Thyroid gland (tissue), 4 donors: Measurements from ENCODE around the gene GALNT14. TPM values are rescaled to one million over a fixed set of nuclear protein-coding genes. Genes with fewer than 3 reads are reported as not detected.
"Not testable (repeated sequence)": the region's sequence is repeated elsewhere in the genome, so short reads cannot be mapped to it uniquely, and the experiment has no call there.

Source experiments
- DNase-seq, 2 donors: peaks; one replicate each; pipeline ENCODE4 v3.0.0-alpha.2; 2019
- H3K27ac ChIP-seq, 3 donors: fragments of 200-600 bp; sonication (generic); 1 replicate in 2 of 3; 2 replicates in 1 of 3; pipeline ENCODE4 v1.5.1; 2016 to 2019; ENCODE audit warnings: mild to moderate bottlenecking in 1 of 3, moderate library complexity in 1 of 3
- H3K27me3 ChIP-seq: fragments of 200-600 bp; sonication (generic); one replicate; pipeline ENCODE4 v1.5.1; 2019
- H3K36me3 ChIP-seq, 2 donors: fragments of 200-600 bp; sonication (generic); one replicate each; pipeline ENCODE4 v1.5.1; 2016 to 2019
- H3K4me1 ChIP-seq, 2 donors: fragments of 200-600 bp; sonication (generic); one replicate each; pipeline ENCODE4 v1.5.1; 2017 to 2019
- H3K4me3 ChIP-seq, 3 donors: fragments of 200-600 bp; sonication (generic); replicated peaks in 1 of 3; 1 replicate in 2 of 3; 2 replicates in 1 of 3; pipeline ENCODE4 v1.5.1; 2016; ENCODE audit warnings: mild to moderate bottlenecking in 1 of 3
- H3K9me3 ChIP-seq: fragments of 200-600 bp; sonication (generic); one replicate; pipeline ENCODE4 v1.5.1; 2017
- CTCF ChIP-seq, 6 experiments: fragments of 200-600 bp in 3 of 6; fragments of 450-650 bp in 3 of 6; sonication (generic) in 3 of 6; IDR thresholded peaks; one replicate each; pipeline ENCODE4 v1.5.1; 2016 to 2019; ENCODE audit warnings: antibody characterized with exemption in 6 of 6, mild to moderate bottlenecking in 2 of 6, inconsistent platforms in 1 of 6, moderate library complexity in 1 of 6
- POLR2A ChIP-seq, 2 donors: fragments of 450-650 bp; IDR thresholded peaks; one replicate each; pipeline ENCODE4 v1.6.1; 2017; ENCODE audit warnings: antibody characterized with exemption in 2 of 2, mild to moderate bottlenecking in 2 of 2, moderate library complexity in 1 of 2
- WGBS, 2 donors: methylation state at CpG; one replicate each; pipeline ENCODE4 v1.1.5; 2017; 5-methylcytosine and 5-hydroxymethylcytosine counted together
- intact Hi-C: fragments of 100-400 bp; cut with DNase I; formaldehyde crosslinking; loops from one replicate; pipeline ENCODE4 v1.15.1; 2023
- total RNA-seq, 4 donors: library from RNA; depleted of rRNA; stranded (reverse); fragments of >200 nt; gene quantifications; one replicate each; pipeline ENCODE4 v1.2.3, GENCODE V29; 2016

GALNT14 gene
- 1 to 10 TPM in 3 of 4 donors, under 1 TPM in 1; 0.54 to 5.1 (median 1.1) TPM for total RNA-seq

GRCh38 chr2:31138037-31138962, at the start of gene GALNT14:
Gene GALNT14 (minus strand): TSS chr2:31138440. CDS start chr2:31138086, 354 bp downstream.
- no peaks in the 10 kb centered on the region for H3K36me3 ChIP-seq
- peaks cover 6 to 14% of the 10 kb centered on the region in 2 donors for H3K4me1 ChIP-seq
- H3K27me3 ChIP-seq = no peaks in the 10 kb centered on the region
- H3K4me3 ChIP-seq = peak within 1 kb of the TSS; percentile 33 to 40 (median 37)
- intact Hi-C loops = no loop called here
- no peak within 1 kb of the TSS for H3K27ac ChIP-seq
- TF ChIP-seq POLR2A (IDR thresholded peaks at IDR 0.05) (no peak), CTCF (IDR thresholded peaks at IDR 0.05) (peak in 3 of 6 experiments; percentile 21 to 57 (median 34))
- DNase-seq = peak; percentile 52 to 59
- no peaks in the 10 kb centered on the region for H3K9me3 ChIP-seq
- 0 to 3% methylated on average over 9 to 30 of the region's 95 CpGs for WGBS, 2 donors

- H3K4me1 ChIP-seq = no peaks in the 10 kb centered on the region
- TF ChIP-seq POLR2A (IDR thresholded peaks at IDR 0.05) (no peak), CTCF (IDR thresholded peaks at IDR 0.05) (no peak)
- DNase-seq = no peak
- H3K36me3 ChIP-seq = no peaks in the 10 kb centered on the region
- 89 to 94% methylated on average over 4 of the region's 4 CpGs for WGBS, 2 donors
- H3K4me3 ChIP-seq = no peak overlapping the region
- intact Hi-C loops = no loop called here
- H3K27ac ChIP-seq = no peak overlapping the region
- H3K9me3 ChIP-seq = no peaks in the 10 kb centered on the region
- no peaks in the 10 kb centered on the region for H3K27me3 ChIP-seq
Observed at GRCh38 chr2:31187166-31187565, 48.9 kb upstream of the GALNT14 start.

- DNase-seq, intact Hi-C loops: not testable (repeated sequence)
- WGBS, 2 donors = 97% methylated on average over 7 of the region's 7 CpGs
Observed at GRCh38 chr2:31183973-31184372, 45.7 kb upstream of the GALNT14 start.

GRCh38 chr2:31176742-31177141, 38.5 kb upstream of the GALNT14 start:
- H3K9me3 ChIP-seq = no peaks in the 10 kb centered on the region
- H3K27ac ChIP-seq = no peak overlapping the region
- H3K4me1 ChIP-seq = no peaks in the 10 kb centered on the region
- 89 to 93% methylated on average over 10 of the region's 10 CpGs for WGBS, 2 donors
- no peaks in the 10 kb centered on the region for H3K36me3 ChIP-seq
- no peak overlapping the region for H3K4me3 ChIP-seq
- H3K27me3 ChIP-seq = no peaks in the 10 kb centered on the region
- intact Hi-C loops = loop anchor here (10.0 kb wide), 1 partner anchor 982 kb away; no protein-coding TSS in a partner anchor
- DNase-seq = no peak
- TF ChIP-seq POLR2A (IDR thresholded peaks at IDR 0.05) (no peak), CTCF (IDR thresholded peaks at IDR 0.05) (no peak)

More at GRCh38 chr2:31183973-31184372, 45.7 kb upstream of the GALNT14 start:
- H3K36me3 ChIP-seq, H3K4me1 ChIP-seq, H3K27ac ChIP-seq, H3K4me3 ChIP-seq, H3K9me3 ChIP-seq, H3K27me3 ChIP-seq: not testable (repeated sequence)

GRCh38 chr2:31171142-31171541, 32.9 kb upstream of the GALNT14 start:
- Histone ChIP-seq H3K27me3 (no peaks in the 10 kb centered on the region), H3K4me1 (no peaks in the 10 kb centered on the region), H3K9me3 (no peaks in the 10 kb centered on the region), H3K36me3 (no peaks in the 10 kb centered on the region), H3K4me3 (no peak overlapping the region), H3K27ac (no peak overlapping the region)
- no peak for DNase-seq
- intact Hi-C loops = loop anchor here (2.0 to 10.0 kb wide), 2 partner anchors 456 to 976 kb away; no protein-coding TSS in a partner anchor
- 81 to 86% methylated on average over 4 of the region's 4 CpGs for WGBS, 2 donors
- no peak for TF ChIP-seq POLR2A (IDR thresholded peaks at IDR 0.05)
